Fibroblast of lung (primary cell): ENCODE results near the gene KRT38.

Experiments used
- CTCF ChIP-seq, 2 donors: IDR thresholded peaks in 1 of 2; conservative IDR thresholded peaks in 1 of 2; 1 replicate in 1 of 2; 2 replicates in 1 of 2; pipeline ENCODE4 v1.5.1; 2011 to 2012; ENCODE audit warnings: low read length in 2 of 2, control low read depth in 1 of 2, inconsistent platforms in 1 of 2, low read depth in 1 of 2, mild to moderate bottlenecking in 1 of 2
- EZH2 ChIP-seq: IDR thresholded peaks from 2 replicates; pipeline ENCODE4 v1.5.1; 2012; ENCODE audit warnings: low read length, control low read depth, mild to moderate bottlenecking; ENCODE audit errors: missing control alignments

GRCh38 chr17:41424111-41424635 lies 16.6 kb downstream of the KRT38 start, which contains the start of gene KRT37:
- TF ChIP-seq CTCF (conservative IDR thresholded peaks at IDR 0.05 in 1 of 2, IDR thresholded peaks at IDR 0.05 in 1 of 2; ENCODE audit: low read depth in 1 of 2, low read length in 2 of 2) = no peak
- TF ChIP-seq EZH2 = no peak
